Thymus (tissue), 11 donors: ENCODE data around the gene TP53I11. TPM values are rescaled to one million over a fixed set of nuclear protein-coding genes. Genes with fewer than 3 reads are reported as not detected.

Experiments
- DNase-seq, 9 donors: peaks; one replicate each; pipeline ENCODE4 v3.0.0-alpha.2; 2013; ENCODE audit warnings: low spot score in 9 of 9, low read depth in 6 of 9, missing footprints in 1 of 9
- H3K27ac ChIP-seq, 2 donors: one replicate each; pipeline ENCODE4 v1.5.1; 2013; ENCODE audit warnings: control low read depth in 1 of 2, low read depth in 1 of 2, low read length in 1 of 2, mild to moderate bottlenecking in 1 of 2, moderate library complexity in 1 of 2
- H3K27me3 ChIP-seq, 2 donors: one replicate each; pipeline ENCODE4 v1.5.1; 2013; ENCODE audit warnings: low read length in 1 of 2; ENCODE audit not compliant: control insufficient read depth in 2 of 2, insufficient read depth in 1 of 2
- H3K36me3 ChIP-seq, 2 donors: one replicate each; pipeline ENCODE4 v1.5.1; 2013; ENCODE audit warnings: low read length in 1 of 2, mild to moderate bottlenecking in 1 of 2, moderate library complexity in 1 of 2; ENCODE audit not compliant: control insufficient read depth in 2 of 2, insufficient read depth in 2 of 2
- H3K4me1 ChIP-seq, 2 donors: one replicate each; pipeline ENCODE4 v1.5.1; 2013; ENCODE audit warnings: low read length in 2 of 2; ENCODE audit not compliant: control insufficient read depth in 2 of 2, insufficient read depth in 2 of 2
- H3K4me3 ChIP-seq, 2 donors: one replicate each; pipeline ENCODE4 v1.5.1; 2013; ENCODE audit warnings: low read length in 2 of 2, control low read depth in 1 of 2, mild to moderate bottlenecking in 1 of 2
- H3K9me3 ChIP-seq, 2 donors: one replicate each; pipeline ENCODE4 v1.5.1; 2013; ENCODE audit warnings: low read length in 1 of 2, mild to moderate bottlenecking in 1 of 2; ENCODE audit not compliant: control insufficient read depth in 2 of 2, insufficient read depth in 1 of 2
- WGBS: extraction: QIAGEN DNeasy Blood & Tissue Kit; methylation state at CpG from one replicate; pipeline ENCODE4 v1.1.7; 2013; 5-methylcytosine and 5-hydroxymethylcytosine counted together
- polyA plus RNA-seq: library from polyadenylated mRNA; stranded (reverse); fragments of 200-250 nt; gene quantifications from one replicate; pipeline ENCODE4 v1.2.3, GENCODE V29; 2013
- total RNA-seq: library from RNA; stranded (reverse); fragments of 120-200 nt; gene quantifications from one replicate; pipeline ENCODE4 v1.2.4, GENCODE V29; 2013
- donor health status: healthy.

TP53I11 gene
- total and polyA plus RNA-seq, 2 donors, result 6.1 to 13.3 TPM

GRCh38 chr11:44893846-44894617 is 56.7 kb downstream of the TP53I11 start:
- Histone ChIP-seq H3K36me3 (no peaks in the 10 kb centered on the region), H3K27ac (no peak overlapping the region), H3K27me3 (peaks cover 0 to 10% of the 10 kb centered on the region in 2 donors), H3K4me3 (no peak overlapping the region), H3K4me1 (no peaks in the 10 kb centered on the region), H3K9me3 (no peaks in the 10 kb centered on the region)
- peak in 2 of 9 donors; percentile 33 to 44 for DNase-seq
- WGBS, result 54% methylated on average over 21 of the region's 21 CpGs

GRCh38 chr11:44893308-44893822 is 57.3 kb downstream of the TP53I11 start:
- WGBS, result 96% methylated on average over 10 of the region's 10 CpGs
- no peaks in the 10 kb centered on the region for H3K4me1 ChIP-seq
- no peaks in the 10 kb centered on the region for H3K36me3 ChIP-seq
- H3K4me3 ChIP-seq, result no peak overlapping the region
- peaks cover 0 to 10% of the 10 kb centered on the region in 2 donors for H3K27me3 ChIP-seq
- H3K27ac ChIP-seq, result no peak overlapping the region
- DNase-seq, result no peak
- no peaks in the 10 kb centered on the region for H3K9me3 ChIP-seq

GRCh38 chr11:44892843-44893242 is 57.8 kb downstream of the TP53I11 start:
- H3K4me1 ChIP-seq, result no peaks in the 10 kb centered on the region
- 95% methylated on average over 7 of the region's 7 CpGs for WGBS
- no peak overlapping the region for H3K4me3 ChIP-seq
- H3K27ac ChIP-seq, result no peak overlapping the region
- DNase-seq, result no peak
- no peaks in the 10 kb centered on the region for H3K9me3 ChIP-seq
- no peaks in the 10 kb centered on the region for H3K36me3 ChIP-seq
- H3K27me3 ChIP-seq, result peaks cover 0 to 10% of the 10 kb centered on the region in 2 donors

GRCh38 chr11:44889266-44889665 is 61.4 kb downstream of the TP53I11 start:
- WGBS, result 97% methylated on average over 1 of the region's 1 CpG
- Histone ChIP-seq H3K27ac (no peak overlapping the region), H3K4me1 (no peaks in the 10 kb centered on the region), H3K9me3 (no peaks in the 10 kb centered on the region), H3K4me3 (no peak overlapping the region), H3K36me3 (no peaks in the 10 kb centered on the region), H3K27me3 (peaks cover 0 to 5% of the 10 kb centered on the region in 2 donors)
- no peak for DNase-seq

- H3K9me3 ChIP-seq, result no peaks in the 10 kb centered on the region
- no peaks in the 10 kb centered on the region for H3K27me3 ChIP-seq
- 97% methylated on average over 3 of the region's 3 CpGs for WGBS
- no peak overlapping the region for H3K27ac ChIP-seq
- no peak for DNase-seq
- no peaks in the 10 kb centered on the region for H3K4me1 ChIP-seq
- no peaks in the 10 kb centered on the region for H3K36me3 ChIP-seq
- no peak overlapping the region for H3K4me3 ChIP-seq
Observed at GRCh38 chr11:44887636-44888035, 63.0 kb downstream of the TP53I11 start.

- 89% methylated on average over 3 of the region's 3 CpGs for WGBS
- no peaks in the 10 kb centered on the region for H3K36me3 ChIP-seq
- no peaks in the 10 kb centered on the region for H3K9me3 ChIP-seq
- no peaks in the 10 kb centered on the region for H3K27me3 ChIP-seq
- H3K27ac ChIP-seq, result no peak overlapping the region
- no peaks in the 10 kb centered on the region for H3K4me1 ChIP-seq
- no peak overlapping the region for H3K4me3 ChIP-seq
- no peak for DNase-seq
Observed at GRCh38 chr11:44886790-44887140, 63.9 kb downstream of the TP53I11 start.

- Histone ChIP-seq H3K4me3 (no peak overlapping the region), H3K36me3 (no peaks in the 10 kb centered on the region), H3K9me3 (no peaks in the 10 kb centered on the region), H3K4me1 (no peaks in the 10 kb centered on the region), H3K27ac (no peak overlapping the region), H3K27me3 (no peaks in the 10 kb centered on the region)
- 86% methylated on average over 13 of the region's 13 CpGs for WGBS
- DNase-seq, result no peak
Observed at GRCh38 chr11:44885919-44886789, 64.5 kb downstream of the TP53I11 start.

- H3K36me3 ChIP-seq, result no peaks in the 10 kb centered on the region
- no peaks in the 10 kb centered on the region for H3K4me1 ChIP-seq
- H3K4me3 ChIP-seq, result no peak overlapping the region
- WGBS, result 94% methylated on average over 12 of the region's 12 CpGs
- H3K27me3 ChIP-seq, result no peaks in the 10 kb centered on the region
- no peaks in the 10 kb centered on the region for H3K9me3 ChIP-seq
- no peak for DNase-seq
- H3K27ac ChIP-seq, result no peak overlapping the region
Observed at GRCh38 chr11:44885065-44885810, 65.4 kb downstream of the TP53I11 start.
